ENCODE measurements around the gene QKI.
A peak's percentile ranks its signal among the peaks of the same experiment; 100 is the strongest.

QKI gene

DNA sequence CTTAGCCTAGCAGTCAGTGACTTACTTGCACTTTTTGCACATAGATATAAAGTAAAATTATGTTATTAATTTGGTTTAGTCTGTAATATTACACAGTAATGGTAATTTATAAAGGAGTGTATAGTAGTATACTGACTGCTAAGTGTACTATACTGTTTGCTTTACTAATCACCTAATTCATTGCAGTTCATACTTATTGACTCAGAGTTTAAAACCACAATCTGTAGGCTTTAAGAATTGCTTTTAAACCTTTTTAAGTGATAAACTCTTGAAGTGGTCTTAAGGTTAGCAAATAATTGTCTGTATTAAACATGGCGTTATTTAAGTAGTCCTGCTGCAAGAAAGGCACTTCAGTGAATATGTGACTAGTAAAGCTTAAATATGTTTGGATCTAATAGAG, 151.5 kb downstream of the QKI start:
- H3K4me3 Mint-ChIP-seq = no peak overlapping the region
- H3K36me3 Mint-ChIP-seq (ENCODE audit: low read depth) = peaks cover 71% of the 10 kb centered on the region
- no peak for DNase-seq
- H3K27me3 Mint-ChIP-seq (ENCODE audit: low read depth, poor library complexity) = no peaks in the 10 kb centered on the region
- no peak overlapping the region for H3K27ac Mint-ChIP-seq
- peaks cover 9% of the 10 kb centered on the region for H3K4me1 Mint-ChIP-seq
- TF ChIP-seq, protein P1, sequence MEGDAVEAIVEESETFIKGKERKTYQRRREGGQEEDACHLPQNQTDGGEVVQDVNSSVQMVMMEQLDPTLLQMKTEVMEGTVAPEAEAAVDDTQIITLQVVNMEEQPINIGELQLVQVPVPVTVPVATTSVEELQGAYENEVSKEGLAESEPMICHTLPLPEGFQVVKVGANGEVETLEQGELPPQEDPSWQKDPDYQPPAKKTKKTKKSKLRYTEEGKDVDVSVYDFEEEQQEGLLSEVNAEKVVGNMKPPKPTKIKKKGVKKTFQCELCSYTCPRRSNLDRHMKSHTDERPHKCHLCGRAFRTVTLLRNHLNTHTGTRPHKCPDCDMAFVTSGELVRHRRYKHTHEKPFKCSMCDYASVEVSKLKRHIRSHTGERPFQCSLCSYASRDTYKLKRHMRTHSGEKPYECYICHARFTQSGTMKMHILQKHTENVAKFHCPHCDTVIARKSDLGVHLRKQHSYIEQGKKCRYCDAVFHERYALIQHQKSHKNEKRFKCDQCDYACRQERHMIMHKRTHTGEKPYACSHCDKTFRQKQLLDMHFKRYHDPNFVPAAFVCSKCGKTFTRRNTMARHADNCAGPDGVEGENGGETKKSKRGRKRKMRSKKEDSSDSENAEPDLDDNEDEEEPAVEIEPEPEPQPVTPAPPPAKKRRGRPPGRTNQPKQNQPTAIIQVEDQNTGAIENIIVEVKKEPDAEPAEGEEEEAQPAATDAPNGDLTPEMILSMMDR (IDR thresholded peaks at IDR 0.05) = no peak
- H3K9me3 Mint-ChIP-seq = peaks cover 14% of the 10 kb centered on the region

DNA sequence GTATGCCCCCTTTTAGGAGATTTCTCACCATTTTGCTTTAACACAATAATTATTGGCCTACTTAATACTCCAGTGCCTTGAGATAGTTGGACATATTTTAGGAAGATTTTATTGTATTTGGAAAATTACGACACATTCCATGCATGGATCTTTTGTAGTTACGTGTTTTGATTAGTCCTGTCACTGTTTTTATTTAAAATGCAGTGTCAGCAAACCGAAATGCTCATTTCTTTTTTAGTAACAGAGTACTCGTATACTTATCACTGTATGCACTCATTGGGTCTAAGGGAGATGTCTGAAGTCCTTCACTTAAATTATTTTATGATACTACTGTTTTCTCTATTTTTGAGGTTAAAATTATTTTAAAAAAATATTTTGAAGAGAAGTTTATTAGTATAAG, 153.8 kb downstream of the QKI start:
- no peak overlapping the region for H3K4me3 Mint-ChIP-seq
- H3K9me3 Mint-ChIP-seq = peaks cover 17% of the 10 kb centered on the region
- peaks cover 26% of the 10 kb centered on the region for H3K4me1 Mint-ChIP-seq
- TF ChIP-seq, protein P1 (IDR thresholded peaks at IDR 0.05) = no peak
- peaks cover 84% of the 10 kb centered on the region for H3K36me3 Mint-ChIP-seq (ENCODE audit: low read depth)
- no peak for DNase-seq
- no peaks in the 10 kb centered on the region for H3K27me3 Mint-ChIP-seq (ENCODE audit: low read depth, poor library complexity)
- H3K27ac Mint-ChIP-seq = no peak overlapping the region

DNA sequence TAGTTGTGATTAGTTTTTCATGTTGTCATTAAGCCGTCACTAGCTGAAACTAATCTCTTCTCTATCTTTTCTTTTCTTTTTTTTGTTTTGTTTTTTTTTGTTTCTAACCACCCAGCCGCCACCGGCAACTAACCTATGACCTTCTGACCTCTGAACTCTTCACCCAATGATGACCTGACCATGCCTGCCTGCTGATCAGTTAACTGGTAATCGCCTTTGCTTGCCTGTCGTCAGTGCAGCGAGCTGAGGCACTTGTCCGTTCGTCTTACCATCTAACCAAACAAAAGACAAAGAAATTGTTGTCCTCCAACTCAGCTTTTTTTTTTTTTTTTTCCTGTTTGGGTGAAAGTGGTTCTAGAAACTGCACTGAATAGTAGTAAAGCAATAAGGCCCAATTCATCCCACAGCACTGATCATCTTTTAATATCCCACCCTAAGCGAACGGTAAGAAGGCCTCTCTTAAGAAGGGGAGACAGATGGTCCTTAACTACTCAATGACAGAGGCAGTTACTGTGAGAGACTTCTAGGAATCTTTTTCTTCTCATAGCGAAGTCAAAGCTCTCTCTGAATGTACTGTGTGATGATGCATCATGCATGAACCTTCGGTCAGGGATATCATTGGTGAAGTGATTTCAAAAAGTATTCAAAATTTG, 156.2 kb downstream of the QKI start:
- Mint-ChIP-seq H3K4me1 (peaks cover 29% of the 10 kb centered on the region), H3K27ac (peak overlapping the region; percentile 76)

DNA sequence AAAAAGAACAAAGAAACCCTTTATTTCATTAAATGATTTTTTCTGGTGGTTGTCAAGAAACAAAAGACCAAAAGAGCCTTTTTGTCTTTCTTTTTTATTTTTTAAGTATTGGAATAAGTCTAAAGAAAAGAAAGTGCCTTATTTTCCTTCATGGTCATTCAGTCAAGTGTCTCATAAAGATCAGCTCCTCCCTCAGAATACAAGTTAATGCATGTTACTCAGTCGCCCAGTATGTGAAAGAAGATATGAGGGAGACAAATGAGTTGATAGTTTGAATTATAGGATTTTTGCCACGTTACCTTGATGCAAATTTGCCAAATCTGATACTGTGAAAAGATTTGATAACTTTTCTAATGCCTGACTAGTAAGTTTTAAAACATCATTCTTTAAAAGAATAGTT, 157.2 kb downstream of the QKI start:
- TF ChIP-seq, protein P1 (IDR thresholded peaks at IDR 0.05) = no peak
- no peak for DNase-seq
- Mint-ChIP-seq H3K9me3 (peaks cover 17% of the 10 kb centered on the region), H3K4me3 (no peak overlapping the region), H3K36me3 (ENCODE audit: low read depth) (peaks cover 74% of the 10 kb centered on the region), H3K4me1 (peaks cover 29% of the 10 kb centered on the region), H3K27ac (no peak overlapping the region), H3K27me3 (ENCODE audit: low read depth, poor library complexity) (no peaks in the 10 kb centered on the region)

More for the DNA sequence above, 156.2 kb downstream of the QKI start:
- Mint-ChIP-seq H3K4me3 (no peak overlapping the region), H3K36me3 (ENCODE audit: low read depth) (peaks cover 74% of the 10 kb centered on the region), H3K27me3 (ENCODE audit: low read depth, poor library complexity) (no peaks in the 10 kb centered on the region), H3K9me3 (peaks cover 17% of the 10 kb centered on the region)
- no peak for DNase-seq
- TF ChIP-seq, protein P1 (IDR thresholded peaks at IDR 0.05) = no peak

- TF ChIP-seq, protein P1 (IDR thresholded peaks at IDR 0.05) = no peak
- Mint-ChIP-seq H3K4me3 (no peak overlapping the region), H3K36me3 (ENCODE audit: low read depth) (peaks cover 65% of the 10 kb centered on the region), H3K4me1 (peaks cover 35% of the 10 kb centered on the region), H3K9me3 (peaks cover 17% of the 10 kb centered on the region), H3K27me3 (ENCODE audit: low read depth, poor library complexity) (no peaks in the 10 kb centered on the region), H3K27ac (no peak overlapping the region)
- no peak for DNase-seq
Observed at GRCh38 chr6:163572612-163573011, 158.1 kb downstream of the QKI start.

DNA sequence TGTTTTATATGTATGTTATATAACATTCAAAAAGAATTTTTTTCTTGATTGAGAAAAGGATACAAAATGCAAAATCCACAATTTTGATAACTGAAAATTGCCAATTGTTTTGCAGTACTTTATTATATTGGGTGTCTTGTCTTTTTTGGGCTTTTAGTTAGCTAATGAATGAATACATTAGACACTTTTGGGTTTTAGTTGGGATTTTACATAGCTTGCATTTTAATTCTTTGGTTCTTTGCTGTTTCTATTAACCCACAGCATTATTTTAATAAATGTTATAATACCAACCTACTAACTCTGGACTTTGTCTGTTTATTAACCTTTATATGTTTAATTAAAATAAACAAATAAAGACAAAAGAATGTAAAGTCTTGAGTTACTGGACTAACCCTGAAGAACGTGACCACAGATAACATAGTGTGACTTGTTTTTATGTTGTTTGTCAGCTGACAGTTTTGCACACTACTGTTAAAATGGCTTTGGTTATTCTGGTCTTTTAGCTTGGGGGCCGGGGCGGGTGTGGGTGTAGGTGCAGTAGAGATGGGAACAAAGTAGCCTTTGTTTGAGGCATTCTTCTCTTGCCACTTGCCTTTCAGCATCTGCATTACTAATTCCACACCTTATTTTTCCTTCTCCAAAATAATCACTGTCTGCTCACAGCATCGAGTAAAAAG, 159.1 kb downstream of the QKI start:
- no peak overlapping the region for H3K27ac Mint-ChIP-seq
- H3K27me3 Mint-ChIP-seq (ENCODE audit: low read depth, poor library complexity) = no peaks in the 10 kb centered on the region
- DNase-seq = no peak
- H3K4me3 Mint-ChIP-seq = no peak overlapping the region
- peaks cover 40% of the 10 kb centered on the region for H3K4me1 Mint-ChIP-seq
- peaks cover 17% of the 10 kb centered on the region for H3K9me3 Mint-ChIP-seq
- TF ChIP-seq, protein P1 (IDR thresholded peaks at IDR 0.05) = no peak
- H3K36me3 Mint-ChIP-seq (ENCODE audit: low read depth) = peaks cover 59% of the 10 kb centered on the region
